ENCODE data around the gene CCL26.
"Not testable (repeated sequence)": the region's sequence is repeated elsewhere in the genome, so short reads cannot be mapped to it uniquely, and the experiment has no call there.

DNA sequence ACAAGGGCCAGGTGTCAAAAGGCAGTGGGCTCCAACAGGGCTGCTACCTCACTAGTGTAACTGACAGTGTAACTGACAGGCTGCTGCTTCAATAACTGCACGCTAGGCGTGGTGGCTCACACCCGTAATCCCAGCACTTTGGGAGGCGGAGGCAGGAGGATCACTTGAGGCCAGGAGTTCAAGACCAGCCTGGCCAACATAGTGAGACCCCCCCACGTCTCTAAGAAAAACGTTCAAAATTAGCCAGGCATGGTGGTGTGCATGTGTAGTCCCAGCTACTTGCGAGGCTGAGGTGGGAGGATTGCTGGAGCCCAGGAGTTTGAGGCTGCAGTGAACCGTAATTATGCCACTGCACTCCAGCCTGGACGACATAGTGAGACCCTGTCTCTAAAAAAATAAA, 50.1 kb downstream of the CCL26 start:
- not testable (repeated sequence) for TF ChIP-seq POLR2A (IDR thresholded peaks at IDR 0.05; ENCODE audit: low read depth); POLR2AphosphoS5 (IDR thresholded peaks at IDR 0.05); CTCF (IDR thresholded peaks at IDR 0.05); EP300 (IDR thresholded peaks at IDR 0.05)
